ENCODE data around the gene AP2A2. TPM values are rescaled to one million over a fixed set of nuclear protein-coding genes. Genes with fewer than 3 reads are reported as not detected.

The AP2A2 gene
- total RNA-seq, 2 experiments from 2014 or later, result 60.1 to 66.7 TPM

- DNase-seq, result no peak
- CTCF ChIA-PET, result no interaction called here
- H3K9me3 Mint-ChIP-seq, result no peaks in the 10 kb centered on the region
- H3K27ac Mint-ChIP-seq, result no peak overlapping the region
- H3K27me3 Mint-ChIP-seq, result no peaks in the 10 kb centered on the region
- no peaks in the 10 kb centered on the region for H3K36me3 Mint-ChIP-seq (ENCODE audit: low read depth)
- POLR2A ChIA-PET, result no interaction called here
- no peak overlapping the region for H3K4me3 Mint-ChIP-seq
- no peaks in the 10 kb centered on the region for H3K4me1 Mint-ChIP-seq
Measured at GRCh38 chr11:917426-917825, 8.2 kb upstream of the AP2A2 start.

GRCh38 chr11:921921-922678 is 3.6 kb upstream of the AP2A2 start:
- POLR2A ChIA-PET, result no interaction called here
- no peak for DNase-seq
- CTCF ChIA-PET, result interaction anchor here (0.6 to 1.5 kb wide), 4 partner anchors 10 to 27 kb away, joined by 3 to 6 read pairs (median 4); no protein-coding TSS in a partner anchor
- Mint-ChIP-seq H3K27ac (peak overlapping the region; percentile 50), H3K9me3 (no peaks in the 10 kb centered on the region), H3K27me3 (no peaks in the 10 kb centered on the region), H3K4me3 (no peak overlapping the region), H3K4me1 (peaks cover 9% of the 10 kb centered on the region), H3K36me3 (ENCODE audit: low read depth) (peaks cover 3% of the 10 kb centered on the region)

GRCh38 chr11:923691-924405 is 1.8 kb upstream of the AP2A2 start:
- ChIA-PET CTCF (interaction anchor here (2.0 kb wide), 1 partner anchor 13 kb away, joined by 13 read pairs; the partner anchor contains the start of gene CHID1), POLR2A (no interaction called here)
- no peak for DNase-seq
- H3K36me3 Mint-ChIP-seq (ENCODE audit: low read depth), result peaks cover 9% of the 10 kb centered on the region
- H3K4me3 Mint-ChIP-seq, result peak overlapping the region; percentile 25
- no peak overlapping the region for H3K27ac Mint-ChIP-seq
- peaks cover 25% of the 10 kb centered on the region for H3K4me1 Mint-ChIP-seq
- no peaks in the 10 kb centered on the region for H3K27me3 Mint-ChIP-seq
- no peaks in the 10 kb centered on the region for H3K9me3 Mint-ChIP-seq

- peaks cover 13% of the 10 kb centered on the region for H3K36me3 Mint-ChIP-seq (ENCODE audit: low read depth)
- H3K4me3 Mint-ChIP-seq, result no peak overlapping the region
- ChIA-PET POLR2A (no interaction called here), CTCF (interaction anchor here (0.6 to 2.0 kb wide), 8 partner anchors 9 to 107 kb away, joined by 3 to 13 read pairs (median 3); partner anchors contain the start of gene CHID1)
- no peaks in the 10 kb centered on the region for H3K9me3 Mint-ChIP-seq
- H3K4me1 Mint-ChIP-seq, result peaks cover 28% of the 10 kb centered on the region
- H3K27ac Mint-ChIP-seq, result no peak overlapping the region
- H3K27me3 Mint-ChIP-seq, result no peaks in the 10 kb centered on the region
- no peak for DNase-seq
Measured at GRCh38 chr11:924406-925157, 1.1 kb upstream of the AP2A2 start.

- Mint-ChIP-seq H3K4me3 (no peak overlapping the region), H3K9me3 (no peaks in the 10 kb centered on the region), H3K4me1 (peaks cover 30% of the 10 kb centered on the region), H3K27me3 (no peaks in the 10 kb centered on the region), H3K27ac (no peak overlapping the region), H3K36me3 (ENCODE audit: low read depth) (peaks cover 13% of the 10 kb centered on the region)
- ChIA-PET CTCF (interaction anchor here (0.6 to 2.0 kb wide), 8 partner anchors 9 to 107 kb away, joined by 3 to 13 read pairs (median 3); partner anchors contain the start of gene CHID1), POLR2A (no interaction called here)
- no peak for DNase-seq
Measured at GRCh38 chr11:925158-925495, 543 bp upstream of the AP2A2 start.

- Mint-ChIP-seq H3K4me1 (peaks cover 38% of the 10 kb centered on the region), H3K4me3 (peak overlapping the region; percentile 80), H3K9me3 (no peaks in the 10 kb centered on the region), H3K36me3 (ENCODE audit: low read depth) (peaks cover 13% of the 10 kb centered on the region), H3K27me3 (no peaks in the 10 kb centered on the region), H3K27ac (peak overlapping the region; percentile 80)
- ChIA-PET CTCF (no interaction called here), POLR2A (no interaction called here)
- no peak for DNase-seq
Measured at GRCh38 chr11:926341-926916, 759 bp downstream of the AP2A2 start.

- ChIA-PET CTCF (interaction anchor here (0.6 to 1.3 kb wide), 5 partner anchors 8 to 121 kb away, joined by 3 to 4 read pairs (median 3); no protein-coding TSS in a partner anchor), POLR2A (interaction anchor here (0.6 kb wide), 1 partner anchor 349 kb away, joined by 7 read pairs; no protein-coding TSS in a partner anchor)
- H3K9me3 Mint-ChIP-seq, result no peaks in the 10 kb centered on the region
- peak overlapping the region; percentile 80 for H3K4me3 Mint-ChIP-seq
- peaks cover 13% of the 10 kb centered on the region for H3K36me3 Mint-ChIP-seq (ENCODE audit: low read depth)
- no peaks in the 10 kb centered on the region for H3K27me3 Mint-ChIP-seq
- peak overlapping the region; percentile 80 for H3K27ac Mint-ChIP-seq
- peak; percentile 65 for DNase-seq
- peaks cover 47% of the 10 kb centered on the region for H3K4me1 Mint-ChIP-seq
Measured at GRCh38 chr11:927871-928270, 2.2 kb downstream of the AP2A2 start.

- H3K36me3 Mint-ChIP-seq (ENCODE audit: low read depth), result peaks cover 13% of the 10 kb centered on the region
- H3K27me3 Mint-ChIP-seq, result no peaks in the 10 kb centered on the region
- H3K27ac Mint-ChIP-seq, result no peak overlapping the region
- CTCF ChIA-PET, result interaction anchor here (1.0 to 1.4 kb wide), 4 partner anchors 9 to 18 kb away, joined by 3 to 4 read pairs (median 4); partner anchors contain the start of gene CHID1
- no peak overlapping the region for H3K4me3 Mint-ChIP-seq
- DNase-seq, result no peak
- H3K4me1 Mint-ChIP-seq, result peaks cover 56% of the 10 kb centered on the region
- POLR2A ChIA-PET, result no interaction called here
- no peaks in the 10 kb centered on the region for H3K9me3 Mint-ChIP-seq
Measured at GRCh38 chr11:928786-929185, 3.1 kb downstream of the AP2A2 start.

- POLR2A ChIA-PET, result no interaction called here
- H3K4me3 Mint-ChIP-seq, result no peak overlapping the region
- CTCF ChIA-PET, result interaction anchor here (0.9 to 1.4 kb wide), 3 partner anchors 10 to 70 kb away, joined by 3 to 4 read pairs (median 3); partner anchors contain the start of gene CHID1
- no peak overlapping the region for H3K27ac Mint-ChIP-seq
- H3K36me3 Mint-ChIP-seq (ENCODE audit: low read depth), result peaks cover 13% of the 10 kb centered on the region
- peaks cover 58% of the 10 kb centered on the region for H3K4me1 Mint-ChIP-seq
- no peak for DNase-seq
- no peaks in the 10 kb centered on the region for H3K9me3 Mint-ChIP-seq
- H3K27me3 Mint-ChIP-seq, result no peaks in the 10 kb centered on the region
Measured at GRCh38 chr11:929405-929804, 3.7 kb downstream of the AP2A2 start.

- no peaks in the 10 kb centered on the region for H3K27me3 Mint-ChIP-seq
- ChIA-PET CTCF (no interaction called here), POLR2A (no interaction called here)
- H3K4me3 Mint-ChIP-seq, result no peak overlapping the region
- no peak overlapping the region for H3K27ac Mint-ChIP-seq
- peaks cover 14% of the 10 kb centered on the region for H3K36me3 Mint-ChIP-seq (ENCODE audit: low read depth)
- H3K9me3 Mint-ChIP-seq, result no peaks in the 10 kb centered on the region
- no peak for DNase-seq
- H3K4me1 Mint-ChIP-seq, result peaks cover 61% of the 10 kb centered on the region
Measured at GRCh38 chr11:931385-931784, 5.7 kb downstream of the AP2A2 start.

GRCh38 chr11:932435-932834 is 6.8 kb downstream of the AP2A2 start:
- Mint-ChIP-seq H3K9me3 (no peaks in the 10 kb centered on the region), H3K27me3 (no peaks in the 10 kb centered on the region), H3K4me3 (no peak overlapping the region), H3K4me1 (peaks cover 60% of the 10 kb centered on the region), H3K27ac (no peak overlapping the region), H3K36me3 (ENCODE audit: low read depth) (peaks cover 9% of the 10 kb centered on the region)
- no peak for DNase-seq
- ChIA-PET POLR2A (no interaction called here), CTCF (no interaction called here)

- Mint-ChIP-seq H3K4me3 (no peak overlapping the region), H3K36me3 (ENCODE audit: low read depth) (peaks cover 7% of the 10 kb centered on the region), H3K27me3 (no peaks in the 10 kb centered on the region), H3K4me1 (peaks cover 60% of the 10 kb centered on the region), H3K9me3 (no peaks in the 10 kb centered on the region), H3K27ac (no peak overlapping the region)
- CTCF ChIA-PET, result interaction anchor here (1.0 kb wide), 1 partner anchor 11 kb away, joined by 3 read pairs; no protein-coding TSS in a partner anchor
- POLR2A ChIA-PET, result no interaction called here
- no peak for DNase-seq
Measured at GRCh38 chr11:933142-933851, 7.6 kb downstream of the AP2A2 start.

Measured in activated CD4-positive, alpha-beta T cell treated with anti-CD3 and anti-CD28 coated beads, Interleukin-2, amount 10 ng/mL, durations not matched to agents 7 days and 5 days (primary cell).